GM21576 (cell line): ENCODE data around the gene CNRIP1.
A peak's percentile ranks its signal among the peaks of the same experiment; 100 is the strongest.
"Not testable (repeated sequence)": the region's sequence is repeated elsewhere in the genome, so short reads cannot be mapped to it uniquely, and the experiment has no call there.

Source experiments
- ATAC-seq: cut with Tn5 transposase; IDR thresholded peaks from one replicate; pipeline ENCODE4 v1.9.1; 2021; ENCODE audit warnings: mild to moderate bottlenecking, moderate library complexity; ENCODE audit not compliant: unreplicated experiment

Gene CNRIP1

GRCh38 chr2:68341062-68341329 lies 21.2 kb upstream of the CNRIP1 start:
- no peak for ATAC-seq

GRCh38 chr2:68340226-68341061 lies 20.7 kb upstream of the CNRIP1 start:
- no peak for ATAC-seq

DNA sequence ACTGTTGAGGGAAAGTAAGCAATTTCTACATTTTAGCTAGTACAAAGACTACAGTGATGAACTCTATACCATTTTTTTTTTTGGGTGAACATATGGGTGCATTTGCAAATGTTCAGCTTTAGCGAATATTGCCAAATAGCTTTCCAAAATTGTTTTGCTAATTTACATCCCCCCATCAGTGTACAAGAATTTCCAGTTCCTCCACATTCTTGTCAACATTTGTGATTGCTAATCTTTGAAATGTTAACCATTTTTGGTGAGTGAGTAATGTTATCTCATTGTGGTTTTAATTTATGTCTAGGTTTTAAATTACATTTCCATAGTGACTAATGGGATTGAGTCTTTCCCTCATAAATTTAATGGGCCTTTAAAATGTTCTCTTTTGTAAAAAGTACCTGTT lies 16.4 kb upstream of the CNRIP1 start:
- ATAC-seq, result no peak

GRCh38 chr2:68333931-68334330 lies 14.2 kb upstream of the CNRIP1 start:
- no peak for ATAC-seq

DNA sequence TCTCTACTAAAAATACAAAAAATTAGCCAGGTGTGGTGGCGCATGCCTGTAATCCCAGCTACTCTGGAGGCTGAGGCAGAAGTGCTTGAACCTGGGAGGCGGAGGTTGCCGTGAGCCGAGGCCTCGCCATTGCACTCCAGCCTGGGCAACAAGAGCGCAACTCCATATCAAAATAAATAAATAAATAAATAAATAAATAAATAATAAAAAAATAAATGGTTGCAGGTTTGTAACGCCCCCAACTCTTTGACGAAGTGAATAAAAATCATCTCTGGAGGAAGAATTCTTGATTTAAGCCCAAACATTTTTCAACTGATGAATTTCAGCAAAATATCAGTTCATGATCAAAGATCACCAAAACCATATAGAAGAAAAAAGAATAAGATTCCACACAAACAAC lies 13.3 kb upstream of the CNRIP1 start:
- ATAC-seq, result no peak

- ATAC-seq, result no peak
Measured at GRCh38 chr2:68330691-68331090, 10.9 kb upstream of the CNRIP1 start.

- ATAC-seq, result no peak
Measured at GRCh38 chr2:68328901-68329300, 9.2 kb upstream of the CNRIP1 start.

DNA sequence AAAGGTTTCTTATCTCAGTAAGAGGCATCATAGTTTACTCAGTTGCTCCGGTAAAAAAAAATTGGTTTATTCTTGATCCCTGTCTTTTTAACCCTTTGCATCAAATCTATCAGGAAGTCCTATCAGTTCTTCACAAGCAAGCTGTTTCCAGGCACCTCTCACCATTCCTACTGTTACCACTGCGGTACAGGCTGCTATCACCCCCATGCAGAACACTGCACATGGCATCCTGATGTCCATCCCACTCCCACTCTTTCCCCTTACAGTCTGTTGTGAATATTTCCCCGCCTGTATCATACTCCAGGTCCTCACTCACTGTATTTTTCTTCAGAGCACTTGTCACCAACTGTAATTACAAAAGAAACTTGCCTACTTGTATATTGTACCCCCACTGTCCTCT lies 5.3 kb upstream of the CNRIP1 start:
- ATAC-seq, result no peak

- ATAC-seq, result no peak
Measured at GRCh38 chr2:68320118-68320641, 431 bp upstream of the CNRIP1 start.

- ATAC-seq, result no peak
Measured at GRCh38 chr2:68318914-68319397, 793 bp downstream of the CNRIP1 start.

GRCh38 chr2:68317971-68318913 lies 1.5 kb downstream of the CNRIP1 start:
- ATAC-seq, result no peak

- ATAC-seq, result no peak
Measured at GRCh38 chr2:68316111-68316510, 3.6 kb downstream of the CNRIP1 start.

DNA sequence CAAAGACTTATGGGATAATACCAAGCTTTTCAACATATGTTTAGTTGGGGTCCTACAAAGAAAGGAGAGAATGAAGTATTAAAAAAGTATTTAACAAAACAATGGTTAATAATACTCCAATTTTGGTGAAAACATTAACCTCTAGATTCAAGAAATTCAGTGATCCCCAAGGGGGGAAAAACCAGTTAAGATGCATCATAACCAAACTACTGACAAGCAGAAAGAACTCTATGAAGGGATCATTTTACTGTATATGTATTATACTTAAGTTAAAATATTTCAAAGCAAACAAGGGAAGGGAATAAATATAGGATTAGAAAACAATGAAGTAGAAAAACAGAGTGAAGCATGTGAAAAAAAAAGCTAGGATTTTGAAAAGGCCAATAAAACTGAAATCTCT lies 8.7 kb downstream of the CNRIP1 start:
- no peak for ATAC-seq

DNA sequence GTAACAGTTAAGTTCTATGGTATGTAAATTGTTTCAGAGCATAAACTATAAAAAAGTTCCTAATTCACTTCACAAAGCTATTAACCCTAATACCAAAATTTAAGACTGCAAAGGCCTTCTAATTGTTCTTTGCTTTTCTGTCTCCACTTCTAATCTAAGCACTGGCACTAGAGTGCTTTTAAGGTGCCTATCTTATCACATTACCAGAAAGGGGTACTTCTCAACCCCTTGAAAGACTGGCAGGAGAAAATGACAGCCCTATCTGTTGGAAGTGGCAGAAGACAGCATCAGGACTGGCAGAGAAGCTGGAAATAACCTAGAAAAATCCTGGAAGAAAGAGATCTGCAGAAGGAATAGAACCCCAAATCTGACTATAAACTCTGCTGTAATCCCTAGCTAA lies 10.3 kb downstream of the CNRIP1 start:
- ATAC-seq, result no peak

GRCh38 chr2:68303902-68304272 lies 15.9 kb downstream of the CNRIP1 start:
- ATAC-seq, result not testable (repeated sequence)

GRCh38 chr2:68303033-68303901 lies 16.5 kb downstream of the CNRIP1 start:
- no peak for ATAC-seq

GRCh38 chr2:68302281-68302875 lies 17.4 kb downstream of the CNRIP1 start:
- no peak for ATAC-seq

DNA sequence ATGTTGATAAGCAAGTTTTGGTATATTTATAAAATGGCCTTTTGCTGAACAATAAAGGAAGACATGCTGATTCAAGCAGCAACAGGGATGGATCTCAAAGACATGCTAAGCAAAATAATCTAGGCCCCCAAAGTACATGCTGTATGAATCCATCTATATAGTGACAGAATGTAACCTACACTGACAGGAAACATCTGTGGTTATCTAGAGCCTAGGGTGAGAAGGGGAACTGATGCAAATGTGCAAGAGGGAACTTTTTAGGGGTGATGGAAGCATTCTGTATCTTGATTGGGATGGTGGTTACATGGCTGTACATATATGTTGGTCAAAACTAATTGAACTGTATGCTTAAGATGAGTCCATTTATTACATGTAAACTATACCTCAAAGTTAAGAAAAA lies 24.2 kb downstream of the CNRIP1 start:
- ATAC-seq, result peak; percentile 63

DNA sequence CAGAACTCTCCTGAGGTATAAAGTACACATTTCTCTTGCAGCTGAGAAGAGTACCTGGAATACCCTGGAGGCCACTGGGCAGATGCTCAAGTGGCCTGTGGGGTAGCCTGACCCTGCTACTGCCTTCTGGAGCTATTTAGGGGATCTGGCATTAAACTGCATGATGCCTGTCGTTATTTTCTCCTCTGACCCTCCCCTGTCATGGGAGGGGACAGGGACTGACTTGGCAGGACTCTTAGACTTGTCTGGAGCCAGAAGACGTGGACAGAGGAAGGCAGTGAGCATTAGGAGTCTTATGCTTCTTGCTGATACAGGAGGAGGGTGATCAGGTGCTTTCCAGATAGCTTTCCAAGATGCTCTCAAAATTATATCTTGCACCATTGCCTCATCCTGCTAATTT lies 24.8 kb downstream of the CNRIP1 start:
- no peak for ATAC-seq

DNA sequence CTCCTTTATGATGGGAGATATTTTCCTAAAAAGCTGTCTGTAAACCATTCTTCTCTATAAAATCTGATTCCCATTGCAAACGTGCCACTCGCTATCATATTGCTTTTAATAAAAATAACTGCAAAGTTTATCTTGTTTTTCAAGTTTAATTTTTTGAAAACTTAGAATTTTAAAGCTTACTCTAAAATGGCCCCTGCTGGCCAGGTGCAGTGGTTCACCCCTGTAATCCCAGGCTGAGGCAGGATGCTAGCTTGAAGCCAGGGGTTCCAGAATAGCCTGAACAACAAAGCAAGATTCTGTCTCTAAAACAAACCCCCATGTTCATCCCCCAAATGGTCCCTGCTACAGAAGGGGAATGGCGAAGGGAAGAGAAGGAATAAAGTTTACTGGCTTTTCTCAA lies 25.6 kb downstream of the CNRIP1 start:
- ATAC-seq, result no peak
